Fibroblast of skin of left quadriceps (primary cell): ENCODE measurements around the gene TOB1.
"Not testable (repeated sequence)": the region's sequence is repeated elsewhere in the genome, so short reads cannot be mapped to it uniquely, and the experiment has no call there.

ENCODE experiments used
- DNase-seq, 2 experiments: peaks; one replicate each; pipeline ENCODE4 v3.0.0-alpha.2; 2013; ENCODE audit warnings: low read depth in 2 of 2

TOB1 gene

GRCh38 chr17:50898369-50899004 lies 32.3 kb upstream of the TOB1 start:
- no peak for DNase-seq

GRCh38 chr17:50894513-50894912 lies 28.4 kb upstream of the TOB1 start:
- DNase-seq, result not testable (repeated sequence)

- DNase-seq, result no peak
Observed at GRCh38 chr17:50893183-50893993, 27.2 kb upstream of the TOB1 start.

GRCh38 chr17:50892101-50892776 lies 26.1 kb upstream of the TOB1 start:
- no peak for DNase-seq

- DNase-seq, result no peak
Observed at GRCh38 chr17:50891577-50891989, 25.4 kb upstream of the TOB1 start.

GRCh38 chr17:50890675-50891516 lies 24.7 kb upstream of the TOB1 start:
- DNase-seq, result no peak

- DNase-seq, result no peak
Observed at GRCh38 chr17:50889528-50890118, 23.5 kb upstream of the TOB1 start.

- no peak for DNase-seq
Observed at GRCh38 chr17:50887705-50888245, 21.6 kb upstream of the TOB1 start.

- DNase-seq, result no peak
Observed at GRCh38 chr17:50884439-50885311, 18.5 kb upstream of the TOB1 start.

GRCh38 chr17:50883850-50884438 lies 17.8 kb upstream of the TOB1 start:
- no peak for DNase-seq

GRCh38 chr17:50882851-50883250 lies 16.7 kb upstream of the TOB1 start:
- DNase-seq, result no peak

- no peak for DNase-seq
Observed at GRCh38 chr17:50881182-50881581, 15.0 kb upstream of the TOB1 start.

- DNase-seq, result no peak
Observed at GRCh38 chr17:50879086-50879485, 12.9 kb upstream of the TOB1 start.

- DNase-seq, result no peak
Observed at GRCh38 chr17:50877838-50878237, 11.7 kb upstream of the TOB1 start.

- not testable (repeated sequence) for DNase-seq
Observed at GRCh38 chr17:50877042-50877441, 10.9 kb upstream of the TOB1 start.

- DNase-seq, result no peak
Observed at GRCh38 chr17:50875074-50875473, 8.9 kb upstream of the TOB1 start.

GRCh38 chr17:50872710-50873424 lies 6.7 kb upstream of the TOB1 start:
- DNase-seq, result no peak

GRCh38 chr17:50871898-50872297 lies 5.7 kb upstream of the TOB1 start:
- no peak for DNase-seq

- no peak for DNase-seq
Observed at GRCh38 chr17:50871364-50871763, 5.2 kb upstream of the TOB1 start.
